SIG-M5 treated with dmso at 0.1 percent for 504 hours (cell line): ENCODE results near the gene THNSL1.
"Not testable (repeated sequence)": the region's sequence is repeated elsewhere in the genome, so short reads cannot be mapped to it uniquely, and the experiment has no call there.

ENCODE experiments used
- DNase-seq: peaks from one replicate; lab custom pipeline; 2025; ENCODE audit not compliant: unreplicated experiment; lab: John Stamatoyannopoulos, UW

THNSL1 gene

GRCh38 chr10:24998044-24998443 lies 18.4 kb upstream of the THNSL1 start:
- no peak for DNase-seq

DNA sequence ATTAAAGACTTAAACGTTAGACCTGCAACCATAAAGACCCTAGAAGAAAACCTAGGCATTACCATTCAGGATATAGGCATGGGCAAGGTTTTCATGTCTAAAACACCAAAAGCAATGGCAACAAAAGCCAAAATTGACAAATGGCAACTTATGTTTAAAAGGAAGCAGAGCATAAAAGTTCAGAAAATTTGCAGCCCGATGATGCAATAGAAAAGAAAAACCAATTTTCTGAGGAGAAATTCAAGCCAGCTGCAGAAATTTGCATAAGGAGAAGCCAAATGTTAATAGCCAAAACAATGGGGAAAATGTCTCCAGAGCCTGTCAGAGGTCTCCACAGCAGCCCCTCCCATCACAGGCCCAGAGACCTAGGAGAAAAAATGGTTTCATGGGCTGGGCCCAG lies 4.8 kb upstream of the THNSL1 start:
- not testable (repeated sequence) for DNase-seq

DNA sequence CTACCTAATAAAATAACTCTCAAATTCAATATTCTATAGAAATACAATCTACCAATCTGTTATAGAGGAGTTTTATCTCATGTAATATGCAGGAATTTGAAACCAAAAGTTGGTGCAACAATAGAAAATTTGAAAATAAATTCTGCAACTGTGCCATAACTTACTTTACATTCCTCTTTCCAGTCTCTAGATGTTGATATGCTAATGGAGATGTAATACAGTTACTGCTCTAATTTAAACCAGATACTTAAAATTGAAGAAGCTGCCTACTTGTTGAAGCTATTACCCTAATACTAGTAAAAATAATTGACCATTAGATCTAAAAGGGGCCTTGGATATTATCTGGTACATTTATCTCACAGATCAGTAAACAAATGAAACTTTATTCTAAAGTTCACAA lies 1.8 kb upstream of the THNSL1 start:
- no peak for DNase-seq

GRCh38 chr10:25015828-25016375 lies 510 bp upstream of the THNSL1 start, which contains the start of gene ENKUR:
Gene ENKUR (minus strand): TSS chr10:25016158. CDS start chr10:25015936, 222 bp downstream.
- DNase-seq = peak; percentile 87

- DNase-seq = no peak
Observed at GRCh38 chr10:25017154-25017590, 760 bp downstream of the THNSL1 start.

DNA sequence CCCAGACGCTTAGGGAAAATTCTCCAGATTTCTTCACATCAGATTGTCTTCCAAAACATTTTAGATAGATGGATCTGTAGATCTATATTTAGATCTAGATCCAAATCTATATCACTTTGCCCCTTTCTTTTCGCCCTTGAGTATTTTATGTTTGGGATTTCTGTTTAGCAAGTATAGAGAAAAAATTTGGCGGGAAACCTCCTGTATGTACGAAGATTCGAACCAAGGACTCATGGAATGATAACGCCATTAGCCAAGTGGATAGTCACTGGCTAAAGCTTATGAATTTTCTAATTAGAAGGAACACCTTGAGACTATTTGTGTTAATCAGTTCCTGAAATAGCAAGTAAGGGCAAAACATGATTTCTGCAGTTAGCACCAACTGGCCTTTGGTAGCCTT lies 1.2 kb downstream of the THNSL1 start:
- no peak for DNase-seq

GRCh38 chr10:25018703-25019102 lies 2.3 kb downstream of the THNSL1 start:
- DNase-seq = no peak

- DNase-seq = no peak
Observed at GRCh38 chr10:25023278-25023677, 6.9 kb downstream of the THNSL1 start.

DNA sequence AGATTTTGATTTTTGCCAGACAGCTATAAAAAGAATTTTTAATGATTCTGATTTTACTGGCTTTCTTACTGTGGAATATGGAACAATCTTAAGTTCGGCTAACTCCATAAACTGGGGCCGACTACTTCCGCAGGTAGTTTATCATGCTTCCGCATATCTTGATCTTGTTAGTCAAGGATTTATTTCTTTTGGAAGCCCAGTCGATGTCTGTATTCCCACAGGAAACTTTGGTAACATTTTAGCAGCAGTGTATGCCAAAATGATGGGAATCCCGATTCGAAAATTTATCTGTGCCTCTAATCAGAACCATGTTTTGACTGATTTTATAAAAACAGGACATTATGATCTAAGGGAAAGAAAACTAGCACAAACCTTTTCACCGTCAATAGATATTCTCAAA lies 8.1 kb downstream of the THNSL1 start:
- no peak for DNase-seq

GRCh38 chr10:25026463-25026862 lies 10.1 kb downstream of the THNSL1 start:
- no peak for DNase-seq

GRCh38 chr10:25028711-25029110 lies 12.3 kb downstream of the THNSL1 start:
- no peak for DNase-seq

GRCh38 chr10:25029519-25029918 lies 13.1 kb downstream of the THNSL1 start:
- DNase-seq = no peak

- DNase-seq = no peak
Observed at GRCh38 chr10:25036381-25036780, 20.0 kb downstream of the THNSL1 start.

DNA sequence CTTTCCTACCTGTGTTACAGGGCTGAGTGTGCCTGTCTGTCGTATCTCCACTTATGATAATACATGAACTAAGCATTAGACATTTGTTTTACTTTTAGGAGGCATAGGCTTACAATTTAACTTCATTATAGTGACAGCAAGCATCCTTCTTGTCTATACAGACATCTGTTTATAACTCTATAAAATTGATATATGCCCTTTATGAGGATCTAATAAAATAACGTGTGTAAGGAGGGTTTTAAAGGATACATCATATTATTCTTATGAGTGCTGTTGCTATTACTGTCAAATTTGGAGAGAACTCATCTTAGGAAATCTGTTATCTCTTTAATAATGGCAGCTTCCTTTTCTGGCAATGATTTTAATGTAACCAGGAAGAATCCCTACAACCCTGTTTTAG lies 21.9 kb downstream of the THNSL1 start:
- DNase-seq = no peak

DNA sequence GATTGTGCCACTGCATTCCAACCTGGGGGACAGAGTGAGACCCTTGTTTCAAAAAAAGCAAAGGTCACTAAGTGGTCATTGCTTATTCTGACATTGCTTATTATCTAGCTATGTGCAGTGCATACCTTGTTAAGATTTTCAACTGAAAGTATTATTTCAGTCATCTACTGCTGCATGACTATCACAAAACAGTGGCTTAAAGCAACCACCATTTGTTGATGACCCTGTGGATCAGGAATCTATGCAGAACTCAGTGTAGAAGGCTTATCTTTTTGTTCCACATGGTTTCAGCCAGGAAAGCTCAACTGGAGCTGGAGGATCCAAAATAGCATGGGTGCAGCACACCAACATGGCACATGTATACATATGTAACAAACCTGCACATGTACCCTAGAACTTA lies 23.1 kb downstream of the THNSL1 start:
- no peak for DNase-seq

GRCh38 chr10:25046641-25047040 lies 30.2 kb downstream of the THNSL1 start:
- DNase-seq = no peak

GRCh38 chr10:25047088-25047487 lies 30.7 kb downstream of the THNSL1 start:
- DNase-seq = no peak

DNA sequence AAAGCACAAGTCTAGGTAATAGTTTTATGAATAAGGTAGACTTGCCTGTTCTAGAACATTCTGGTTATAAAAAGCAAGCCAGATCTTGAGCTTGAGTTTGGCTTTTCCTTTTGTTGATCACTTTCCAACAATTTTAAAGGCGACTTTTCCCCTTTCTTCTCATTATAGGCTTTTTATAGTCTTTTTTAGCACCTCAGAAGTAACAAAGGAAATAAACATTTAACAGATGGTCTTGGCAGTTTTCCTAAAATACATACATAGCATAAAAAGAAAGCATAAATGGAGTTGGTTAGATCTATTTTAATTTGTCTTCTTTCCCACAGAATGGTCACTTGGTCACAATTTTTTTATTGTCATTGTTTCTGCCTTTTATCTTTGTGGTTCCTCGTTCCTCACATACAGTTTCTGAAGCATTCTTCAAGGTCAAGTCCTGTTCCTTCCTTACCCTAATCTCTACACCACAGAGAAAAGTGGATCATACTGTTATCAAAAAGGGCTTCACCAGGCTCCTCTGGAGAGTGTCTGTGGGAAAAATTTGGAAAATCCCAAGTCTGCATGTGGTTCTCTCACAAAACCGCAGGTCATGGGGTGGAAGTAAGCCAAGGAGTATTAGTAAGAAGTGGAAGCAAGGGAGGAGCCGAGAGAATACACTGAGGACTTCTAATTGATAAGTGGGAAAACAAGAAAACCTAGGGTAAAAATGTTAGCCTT lies 31.3 kb downstream of the THNSL1 start:
- DNase-seq = no peak

DNA sequence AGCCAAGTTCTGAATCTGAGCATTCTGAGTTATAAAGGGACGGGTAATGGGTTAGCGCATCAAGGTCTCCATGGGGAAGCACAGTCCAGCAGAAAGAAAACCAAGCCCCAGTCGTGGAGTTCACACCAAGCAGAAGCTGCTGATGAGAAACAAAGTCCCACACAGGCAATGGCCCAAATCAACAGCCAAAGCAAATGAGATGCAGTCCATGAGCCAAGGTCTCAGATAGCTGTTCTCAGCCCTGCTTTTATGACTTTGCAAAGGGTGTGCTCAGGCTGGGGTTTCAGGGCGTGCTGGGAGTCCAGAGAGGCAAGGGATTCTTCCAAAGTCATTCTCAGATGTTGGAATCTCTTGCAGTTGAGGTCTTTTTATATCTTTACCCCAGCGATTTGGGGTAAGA lies 32.0 kb downstream of the THNSL1 start:
- DNase-seq = no peak

- DNase-seq = no peak
Observed at GRCh38 chr10:25049966-25050365, 33.6 kb downstream of the THNSL1 start.

DNA sequence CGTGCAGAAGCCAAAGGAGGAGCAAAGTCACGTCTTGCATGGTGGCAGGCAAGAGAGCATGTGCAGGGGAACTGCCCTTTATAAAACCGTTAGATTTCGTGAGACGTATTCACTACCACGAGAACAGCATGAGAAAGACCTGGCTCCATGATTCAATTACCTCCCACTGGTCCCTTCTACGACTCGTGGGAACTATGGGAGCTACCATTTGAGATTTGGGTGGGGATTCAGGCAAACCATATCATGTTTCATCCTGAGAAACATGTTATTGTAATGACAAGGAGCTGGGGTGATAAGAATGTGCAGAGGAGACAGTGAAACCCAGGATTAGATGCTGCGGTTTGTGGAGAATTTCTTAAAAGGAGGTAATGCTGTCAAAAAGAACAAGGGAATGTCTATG lies 34.0 kb downstream of the THNSL1 start:
- no peak for DNase-seq

GRCh38 chr10:25052012-25052411 lies 35.6 kb downstream of the THNSL1 start:
- no peak for DNase-seq

DNA sequence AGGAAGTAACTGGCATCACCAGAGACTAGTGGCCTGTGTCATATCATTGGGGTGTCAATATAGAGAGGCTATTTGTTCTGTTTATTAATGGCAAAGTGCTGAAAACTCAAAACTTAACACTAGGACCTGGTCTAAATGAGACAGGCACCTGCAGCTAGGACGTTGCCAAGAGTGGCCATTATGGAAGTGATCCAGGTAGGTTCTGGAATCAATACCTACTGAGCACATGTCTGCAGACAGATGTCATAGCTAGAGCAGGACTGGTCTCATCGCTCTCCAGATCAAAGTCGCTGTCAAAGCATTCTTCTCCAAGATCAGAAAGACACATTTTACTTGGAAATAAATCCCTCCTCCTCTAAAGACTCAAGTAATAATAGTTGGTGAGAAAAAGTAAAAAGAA lies 40.3 kb downstream of the THNSL1 start:
- no peak for DNase-seq
